Cardiac muscle cell (in vitro differentiated cells and primary cell): Measurements from ENCODE around the gene MTPN. TPM values are rescaled to one million over a fixed set of nuclear protein-coding genes. Genes with fewer than 3 reads are reported as not detected.

Experiments used
- DNase-seq, 2 donors: peaks; one replicate each; pipeline versions ENCODE4 v3.0.0 to v3.0.0-alpha.2; 2010 to 2017; ENCODE audit warnings: low read depth in 1 of 2, low spot score in 1 of 2
- H3K27ac ChIP-seq: fragments of 200-600 bp; sonication (generic); 2 replicates; pipeline ENCODE4 v1.5.1; 2016
- H3K27me3 ChIP-seq: fragments of 200-600 bp; sonication (generic); 2 replicates; pipeline ENCODE4 v1.6.0; 2016; ENCODE audit warnings: control low read depth
- H3K36me3 ChIP-seq: fragments of 200-600 bp; sonication (generic); 2 replicates; pipeline ENCODE4 v1.5.1; 2016; ENCODE audit warnings: control low read depth
- H3K4me1 ChIP-seq: fragments of 200-600 bp; sonication (generic); 2 replicates; pipeline ENCODE4 v1.8.1; 2017; ENCODE audit warnings: low read depth, mild to moderate bottlenecking, mixed run types
- H3K4me3 ChIP-seq: fragments of 200-600 bp; sonication (generic); 2 replicates; pipeline ENCODE4 v1.5.1; 2016; ENCODE audit warnings: mild to moderate bottlenecking
- H3K9me3 ChIP-seq: fragments of 200-600 bp; sonication (generic); 2 replicates; pipeline ENCODE4 v1.5.1; 2017; ENCODE audit warnings: low read depth, mild to moderate bottlenecking, control low read depth
- CTCF ChIP-seq: IDR thresholded peaks from 2 replicates; pipeline ENCODE4 v1.5.1; 2012; ENCODE audit warnings: low read depth, mild to moderate bottlenecking, low read length
- polyA plus RNA-seq: library from polyadenylated mRNA; unstranded; fragments of >200 nt; fragmentation: Nextera tagmentation; extraction: Ambion mirVana; gene quantifications from 2 replicates; pipeline ENCODE4 v1.2.1, GENCODE V29; 2016
- total RNA-seq: library from RNA; depleted of rRNA; stranded (reverse); fragments of >200 nt; gene quantifications from 2 replicates; pipeline ENCODE4 v1.2.3, GENCODE V29; 2016

The MTPN gene
- total and polyA plus RNA-seq, 2 experiments from 2014 or later = 86.1 to 110 TPM

- TF ChIP-seq CTCF = no peak
- no peaks in the 10 kb centered on the region for H3K36me3 ChIP-seq
- no peaks in the 10 kb centered on the region for H3K9me3 ChIP-seq
- H3K27me3 ChIP-seq = no peaks in the 10 kb centered on the region
- H3K27ac ChIP-seq = no peak overlapping the region
- no peak for DNase-seq
- no peak overlapping the region for H3K4me3 ChIP-seq
- H3K4me1 ChIP-seq = peaks cover 11% of the 10 kb centered on the region
These were observed 13.1 kb upstream of the MTPN start for GRCh38 chr7:135990258-135990657.

GRCh38 chr7:135981958-135982646, 4.9 kb upstream of the MTPN start:
- Histone ChIP-seq H3K36me3 (no peaks in the 10 kb centered on the region), H3K4me1 (peaks cover 19% of the 10 kb centered on the region), H3K27me3 (no peaks in the 10 kb centered on the region), H3K27ac (no peak overlapping the region), H3K4me3 (no peak overlapping the region), H3K9me3 (no peaks in the 10 kb centered on the region)
- TF ChIP-seq CTCF = no peak
- DNase-seq = no peak

GRCh38 chr7:135980665-135981180, 3.6 kb upstream of the MTPN start:
- Histone ChIP-seq H3K4me3 (no peak overlapping the region), H3K27me3 (no peaks in the 10 kb centered on the region), H3K9me3 (no peaks in the 10 kb centered on the region), H3K36me3 (no peaks in the 10 kb centered on the region), H3K4me1 (peaks cover 16% of the 10 kb centered on the region), H3K27ac (no peak overlapping the region)
- peak in 1 of 2 donors; percentile 60 for DNase-seq
- TF ChIP-seq CTCF = no peak

- Histone ChIP-seq H3K27me3 (no peaks in the 10 kb centered on the region), H3K4me3 (no peak overlapping the region), H3K9me3 (no peaks in the 10 kb centered on the region), H3K27ac (peak overlapping the region; percentile 48), H3K36me3 (no peaks in the 10 kb centered on the region), H3K4me1 (peaks cover 12% of the 10 kb centered on the region)
- DNase-seq = peak in 1 of 2 donors; percentile 57
- TF ChIP-seq CTCF = no peak
These were observed 2.9 kb upstream of the MTPN start for GRCh38 chr7:135980012-135980551.

- DNase-seq = no peak
- Histone ChIP-seq H3K27ac (peak overlapping the region; percentile 48), H3K4me3 (no peak overlapping the region), H3K9me3 (no peaks in the 10 kb centered on the region), H3K4me1 (peaks cover 17% of the 10 kb centered on the region), H3K36me3 (no peaks in the 10 kb centered on the region), H3K27me3 (no peaks in the 10 kb centered on the region)
- TF ChIP-seq CTCF = no peak
These were observed 2.4 kb upstream of the MTPN start for GRCh38 chr7:135979471-135980011.
